Lower leg skin (tissue), 4 donors: ENCODE results near the gene EVL. TPM values are rescaled to one million over a fixed set of nuclear protein-coding genes. Genes with fewer than 3 reads are reported as not detected.

Experiments used
- DNase-seq, 2 donors: peaks; one replicate each; pipeline ENCODE4 v3.0.0-alpha.2; 2019; ENCODE audit warnings: low spot score in 2 of 2
- H3K4me3 ChIP-seq: fragments of 200-600 bp; sonication (generic); 2 replicates; pipeline ENCODE4 v1.5.1; 2017; ENCODE audit warnings: mild to moderate bottlenecking, low read depth; ENCODE audit not compliant: poor library complexity, severe bottlenecking
- POLR2A ChIP-seq, 2 donors: fragments of 450-650 bp; IDR thresholded peaks; one replicate each; pipeline ENCODE4 v1.6.1; 2016 to 2017; ENCODE audit warnings: antibody characterized with exemption in 2 of 2, mild to moderate bottlenecking in 1 of 2, moderate library complexity in 1 of 2
- WGBS, 2 donors: methylation state at CpG; one replicate each; pipeline ENCODE4 v1.1.5; 2018; 5-methylcytosine and 5-hydroxymethylcytosine counted together
- intact Hi-C: fragments of 100-400 bp; cut with DNase I; formaldehyde crosslinking; loops from one replicate; pipeline ENCODE4 v1.15.0; 2023; ENCODE audit warnings: low total_unique reads
- total RNA-seq, 4 donors: library from RNA; depleted of rRNA; stranded (reverse); fragments of >200 nt; gene quantifications; one replicate each; pipeline ENCODE4 v1.1.0, GENCODE V29; 2016
- TF ChIP-seq, protein P1 (sequence below), 3 donors: fragments of 450-650 bp; IDR thresholded peaks; one replicate each; pipeline ENCODE4 v1.5.1; 2016; ENCODE audit warnings: antibody characterized with exemption in 3 of 3, mild to moderate bottlenecking in 3 of 3, moderate library complexity in 2 of 3

Gene EVL
- total RNA-seq, 4 donors from 2014 or later = 26.4 to 51.4 (median 40.9) TPM

DNA sequence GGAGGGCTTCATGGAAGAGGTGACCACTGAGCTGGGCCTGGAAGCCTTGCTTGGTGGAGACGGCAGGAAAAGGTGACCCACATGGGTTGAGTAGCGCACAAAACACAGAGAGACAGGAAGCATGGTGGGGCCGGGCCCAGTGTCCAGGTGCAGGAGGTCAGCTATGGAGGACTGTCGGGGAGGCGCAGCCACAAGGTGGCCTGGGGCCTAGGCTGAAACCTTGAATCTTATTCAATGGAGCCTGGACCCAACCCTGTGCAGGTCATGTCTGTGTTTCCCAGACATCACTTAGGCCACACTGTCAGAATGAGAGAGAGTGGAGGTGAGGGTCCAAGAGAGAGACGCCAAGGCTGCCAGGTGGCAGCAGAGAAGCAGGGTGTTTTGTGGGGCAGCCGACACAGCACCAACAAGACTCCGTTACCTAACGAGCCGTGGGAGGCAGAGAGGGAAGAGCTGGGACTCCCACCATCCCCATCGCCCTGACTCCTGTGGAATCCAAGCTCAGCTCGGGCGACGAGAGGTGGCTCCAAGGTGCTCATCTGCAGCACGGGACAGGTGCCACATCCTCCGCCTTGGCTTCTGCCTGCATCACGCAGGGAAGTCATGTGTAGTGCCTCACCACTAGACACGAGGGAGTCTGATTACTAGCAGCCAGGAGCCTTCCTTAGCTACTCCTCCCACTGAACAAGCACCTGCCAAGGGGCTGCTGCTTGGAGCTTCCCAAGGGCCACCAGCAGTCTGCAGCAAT lies 55.5 kb downstream of the EVL start:
- intact Hi-C loops = no loop called here
- 95 to 96% methylated on average over 18 of the region's 18 CpGs for WGBS, 2 donors
- H3K4me3 ChIP-seq = no peak overlapping the region
- no peak for TF ChIP-seq POLR2A (IDR thresholded peaks at IDR 0.05)
- TF ChIP-seq, protein P1, sequence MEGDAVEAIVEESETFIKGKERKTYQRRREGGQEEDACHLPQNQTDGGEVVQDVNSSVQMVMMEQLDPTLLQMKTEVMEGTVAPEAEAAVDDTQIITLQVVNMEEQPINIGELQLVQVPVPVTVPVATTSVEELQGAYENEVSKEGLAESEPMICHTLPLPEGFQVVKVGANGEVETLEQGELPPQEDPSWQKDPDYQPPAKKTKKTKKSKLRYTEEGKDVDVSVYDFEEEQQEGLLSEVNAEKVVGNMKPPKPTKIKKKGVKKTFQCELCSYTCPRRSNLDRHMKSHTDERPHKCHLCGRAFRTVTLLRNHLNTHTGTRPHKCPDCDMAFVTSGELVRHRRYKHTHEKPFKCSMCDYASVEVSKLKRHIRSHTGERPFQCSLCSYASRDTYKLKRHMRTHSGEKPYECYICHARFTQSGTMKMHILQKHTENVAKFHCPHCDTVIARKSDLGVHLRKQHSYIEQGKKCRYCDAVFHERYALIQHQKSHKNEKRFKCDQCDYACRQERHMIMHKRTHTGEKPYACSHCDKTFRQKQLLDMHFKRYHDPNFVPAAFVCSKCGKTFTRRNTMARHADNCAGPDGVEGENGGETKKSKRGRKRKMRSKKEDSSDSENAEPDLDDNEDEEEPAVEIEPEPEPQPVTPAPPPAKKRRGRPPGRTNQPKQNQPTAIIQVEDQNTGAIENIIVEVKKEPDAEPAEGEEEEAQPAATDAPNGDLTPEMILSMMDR (IDR thresholded peaks at IDR 0.05) = no peak
- DNase-seq = no peak

DNA sequence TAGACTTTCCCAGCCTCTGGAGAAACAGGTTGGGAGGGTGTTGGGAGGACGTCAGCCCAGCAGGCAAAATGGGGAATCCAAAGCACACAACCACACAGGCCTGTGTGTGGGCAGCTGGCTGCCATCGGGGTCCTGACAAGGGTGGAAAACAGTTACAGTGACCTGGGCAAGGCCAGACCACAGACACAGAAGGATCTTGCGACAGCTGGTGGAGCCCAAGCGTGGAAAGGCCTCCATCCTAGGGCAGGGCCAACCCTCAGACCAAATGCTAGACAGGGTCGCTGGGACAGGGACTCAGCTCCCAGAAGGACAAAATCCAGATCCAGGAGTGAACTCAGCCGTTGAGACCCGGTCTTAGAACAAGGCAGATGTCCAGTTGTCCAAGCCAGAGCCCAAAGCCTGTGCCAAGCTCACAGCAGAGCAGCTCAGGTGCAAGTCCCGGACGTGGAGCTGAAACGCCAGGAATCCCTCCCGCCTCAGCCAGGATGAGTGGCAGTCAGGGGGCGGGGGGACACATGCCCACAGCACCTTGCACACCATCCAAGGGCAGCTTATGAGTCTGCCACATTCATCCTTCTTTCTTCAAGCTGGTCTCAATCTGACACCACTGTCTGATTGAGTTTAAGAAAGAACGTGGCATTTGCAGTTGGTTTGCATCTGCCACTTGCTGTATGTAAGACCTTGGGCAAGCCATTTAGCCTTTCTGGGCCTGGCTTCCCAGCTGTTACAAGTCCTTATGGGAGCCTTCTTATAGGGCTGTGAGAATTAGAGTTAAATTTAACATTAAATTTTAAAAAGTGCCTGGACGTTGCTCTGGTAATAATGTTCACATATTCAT lies 56.6 kb downstream of the EVL start:
- 93 to 96% methylated on average over 14 of the region's 14 CpGs for WGBS, 2 donors
- no peak overlapping the region for H3K4me3 ChIP-seq
- no peak for DNase-seq
- TF ChIP-seq, protein P1 (IDR thresholded peaks at IDR 0.05) = no peak
- no peak for TF ChIP-seq POLR2A (IDR thresholded peaks at IDR 0.05)
- intact Hi-C loops = no loop called here

DNA sequence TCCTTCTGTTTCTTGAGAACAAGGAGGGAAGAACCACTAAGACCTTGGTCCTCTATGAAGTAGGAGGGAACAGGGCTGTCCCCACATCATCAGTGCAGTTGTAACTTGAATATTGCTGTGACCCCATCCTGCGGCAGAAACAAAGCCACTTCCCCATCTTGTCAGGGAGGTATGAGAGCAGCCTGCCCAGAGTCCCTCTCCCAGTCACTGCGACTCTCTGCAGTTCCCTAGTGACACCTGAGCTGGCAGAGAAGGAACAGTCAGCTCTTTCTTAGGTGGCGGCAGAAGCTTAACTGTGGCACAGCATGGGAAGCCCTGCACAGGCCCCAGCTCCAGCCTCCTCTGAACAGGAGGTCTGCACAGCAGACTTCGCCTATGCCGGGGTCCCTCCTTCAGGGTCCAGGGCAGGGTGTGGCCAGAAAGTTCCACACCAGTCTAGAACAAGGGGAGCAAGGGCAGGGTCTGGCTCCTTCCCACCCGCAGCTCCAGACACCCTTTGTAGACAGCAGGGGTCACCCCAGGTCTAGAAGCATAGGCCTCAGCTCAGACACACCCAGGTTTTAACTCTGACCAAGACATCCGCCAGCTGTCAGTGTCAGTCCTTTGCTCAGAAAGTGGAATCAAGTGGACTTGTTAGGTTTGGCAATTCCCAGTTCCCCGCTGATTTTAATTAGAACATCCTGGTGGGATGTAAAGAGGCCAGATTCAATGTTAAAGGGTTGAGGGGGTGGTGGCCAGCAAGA lies 57.4 kb downstream of the EVL start:
- DNase-seq = no peak
- no peak overlapping the region for H3K4me3 ChIP-seq
- TF ChIP-seq POLR2A (IDR thresholded peaks at IDR 0.05) = no peak
- TF ChIP-seq, protein P1 (IDR thresholded peaks at IDR 0.05) = no peak
- WGBS, 2 donors = 86 to 90% methylated on average over 6 to 8 of the region's 8 CpGs
- intact Hi-C loops = no loop called here

DNA sequence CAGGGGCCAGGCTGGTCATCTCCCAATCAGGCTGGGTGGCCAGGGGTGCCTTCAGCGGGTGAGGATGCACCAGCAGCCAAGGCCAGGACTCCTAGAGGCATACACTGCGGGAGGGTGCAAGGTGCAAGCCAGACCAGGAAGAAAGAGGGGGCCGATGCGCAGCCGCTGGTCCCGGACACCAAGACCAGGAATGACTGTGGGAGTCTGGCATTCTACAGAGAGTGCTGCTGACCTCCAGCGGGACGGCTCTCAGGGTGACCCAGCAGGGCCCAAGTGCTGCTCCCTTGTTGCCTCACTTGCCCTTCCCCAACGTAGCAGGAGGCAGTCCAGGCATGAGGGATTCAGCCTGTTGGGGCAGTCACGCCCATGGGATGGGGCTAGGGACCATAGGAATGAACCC lies 58.4 kb downstream of the EVL start:
- no peak for DNase-seq
- intact Hi-C loops = no loop called here
- WGBS, 2 donors = 91 to 97% methylated on average over 9 to 10 of the region's 10 CpGs
- no peak overlapping the region for H3K4me3 ChIP-seq
- TF ChIP-seq POLR2A (IDR thresholded peaks at IDR 0.05) = no peak
- TF ChIP-seq, protein P1 (IDR thresholded peaks at IDR 0.05) = no peak

DNA sequence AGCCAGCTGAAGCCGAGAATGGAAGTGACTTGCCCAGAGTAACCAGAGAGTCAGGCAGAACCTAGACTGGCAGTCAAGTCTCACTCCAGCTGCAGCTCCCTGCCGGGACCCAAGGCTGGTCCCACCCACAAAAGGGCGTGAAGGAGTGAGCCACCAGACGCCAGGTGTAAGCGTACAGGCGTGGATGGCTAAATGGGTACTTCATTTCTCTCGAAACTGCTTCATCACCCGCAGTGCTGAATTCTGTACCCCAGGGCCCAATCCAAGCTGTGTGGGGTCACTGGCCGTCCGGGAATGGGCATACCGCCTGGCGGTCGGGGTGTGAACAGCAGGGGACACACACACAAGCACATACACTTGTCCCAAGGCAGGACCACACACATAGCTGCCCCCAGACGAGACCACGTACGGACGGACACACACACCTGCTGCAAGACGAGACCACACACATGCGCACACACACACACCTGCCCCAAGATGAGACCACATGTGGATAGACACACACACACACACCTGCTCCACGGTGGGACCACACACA lies 59.4 kb downstream of the EVL start:
- no peak for DNase-seq
- TF ChIP-seq, protein P1 (IDR thresholded peaks at IDR 0.05) = no peak
- no peak for TF ChIP-seq POLR2A (IDR thresholded peaks at IDR 0.05)
- intact Hi-C loops = no loop called here
- WGBS, 2 donors = 78 to 83% methylated on average over 18 to 20 of the region's 20 CpGs
- no peak overlapping the region for H3K4me3 ChIP-seq
